ENCODE measurements around the gene EFNA1.

EFNA1 gene

GRCh38 chr1:155170101-155170785, 42.6 kb downstream of the EFNA1 start:
- no peak overlapping the region for H3K27ac ChIP-seq (ENCODE audit: low read length)
- H3K4me1 ChIP-seq (ENCODE audit: control insufficient read depth, insufficient read depth, low read length): peaks cover 33% of the 10 kb centered on the region
- H3K9me3 ChIP-seq (ENCODE audit: control insufficient read depth in 2 of 2, low read length in 2 of 2): no peaks in the 10 kb centered on the region

GRCh38 chr1:155170806-155171205, 43.1 kb downstream of the EFNA1 start:
- Histone ChIP-seq H3K9ac (ENCODE audit: low read length in 2 of 2) (no peak overlapping the region), H3K36me3 (ENCODE audit: control insufficient read depth in 2 of 2, insufficient read depth in 2 of 2, low read length in 2 of 2) (peaks cover 17% of the 10 kb centered on the region in 2 donors), H3K27ac (ENCODE audit: low read length) (no peak overlapping the region), H3K4me1 (ENCODE audit: control insufficient read depth, insufficient read depth, low read length) (peaks cover 33% of the 10 kb centered on the region), H3K9me3 (ENCODE audit: control insufficient read depth in 2 of 2, low read length in 2 of 2) (no peaks in the 10 kb centered on the region), H3K4me3 (ENCODE audit: low read length in 2 of 2) (no peak overlapping the region), H3K27me3 (ENCODE audit: control insufficient read depth in 1 of 2, insufficient read depth in 2 of 2, low read length in 2 of 2) (peaks cover 11 to 22% of the 10 kb centered on the region in 2 donors)

More at GRCh38 chr1:155170101-155170785, 42.6 kb downstream of the EFNA1 start:
- Histone ChIP-seq H3K9ac (ENCODE audit: low read length in 2 of 2) (no peak overlapping the region), H3K4me3 (ENCODE audit: low read length in 2 of 2) (no peak overlapping the region), H3K36me3 (ENCODE audit: control insufficient read depth in 2 of 2, insufficient read depth in 2 of 2, low read length in 2 of 2) (peaks cover 17% of the 10 kb centered on the region in 2 donors), H3K27me3 (ENCODE audit: control insufficient read depth in 1 of 2, insufficient read depth in 2 of 2, low read length in 2 of 2) (peaks cover 9 to 17% of the 10 kb centered on the region in 2 donors)

GRCh38 chr1:155171836-155172731, 44.4 kb downstream of the EFNA1 start:
- Histone ChIP-seq H3K36me3 (ENCODE audit: control insufficient read depth in 2 of 2, insufficient read depth in 2 of 2, low read length in 2 of 2) (peaks cover 17% of the 10 kb centered on the region in 2 donors), H3K27me3 (ENCODE audit: control insufficient read depth in 1 of 2, insufficient read depth in 2 of 2, low read length in 2 of 2) (peaks cover 11 to 24% of the 10 kb centered on the region in 2 donors), H3K27ac (ENCODE audit: low read length) (peak overlapping the region; percentile 93), H3K9ac (ENCODE audit: low read length in 2 of 2) (peak overlapping the region; percentile 91 to 96), H3K4me3 (ENCODE audit: low read length in 2 of 2) (peak overlapping the region; percentile 85 to 93), H3K4me1 (ENCODE audit: control insufficient read depth, insufficient read depth, low read length) (peaks cover 35% of the 10 kb centered on the region), H3K9me3 (ENCODE audit: control insufficient read depth in 2 of 2, low read length in 2 of 2) (no peaks in the 10 kb centered on the region)

- peak within 1 kb of the TSS; percentile 91 to 96 for H3K9ac ChIP-seq (ENCODE audit: low read length in 2 of 2)
- H3K27me3 ChIP-seq (ENCODE audit: control insufficient read depth in 1 of 2, insufficient read depth in 2 of 2, low read length in 2 of 2): peaks cover 11 to 24% of the 10 kb centered on the region in 2 donors
- peaks cover 17% of the 10 kb centered on the region in 2 donors for H3K36me3 ChIP-seq (ENCODE audit: control insufficient read depth in 2 of 2, insufficient read depth in 2 of 2, low read length in 2 of 2)
- peaks cover 30% of the 10 kb centered on the region for H3K4me1 ChIP-seq (ENCODE audit: control insufficient read depth, insufficient read depth, low read length)
- no peaks in the 10 kb centered on the region for H3K9me3 ChIP-seq (ENCODE audit: control insufficient read depth in 2 of 2, low read length in 2 of 2)
- peak within 1 kb of the TSS; percentile 85 to 93 for H3K4me3 ChIP-seq (ENCODE audit: low read length in 2 of 2)
- peak within 1 kb of the TSS; percentile 93 for H3K27ac ChIP-seq (ENCODE audit: low read length)
Measured at GRCh38 chr1:155172732-155173477, 45.2 kb downstream of the EFNA1 start, which contains the start of gene KRTCAP2. TSS of gene KRTCAP2 (minus strand) at chr1:155173304. CDS start at chr1:155173224, 80 bp downstream.

- Histone ChIP-seq H3K9me3 (ENCODE audit: control insufficient read depth in 2 of 2, low read length in 2 of 2) (no peaks in the 10 kb centered on the region), H3K9ac (ENCODE audit: low read length in 2 of 2) (peak within 1 kb of the TSS; percentile 91 to 96), H3K4me1 (ENCODE audit: control insufficient read depth, insufficient read depth, low read length) (peaks cover 28% of the 10 kb centered on the region), H3K4me3 (ENCODE audit: low read length in 2 of 2) (peak within 1 kb of the TSS; percentile 85 to 93), H3K36me3 (ENCODE audit: control insufficient read depth in 2 of 2, insufficient read depth in 2 of 2, low read length in 2 of 2) (peaks cover 15 to 17% of the 10 kb centered on the region in 2 donors), H3K27me3 (ENCODE audit: control insufficient read depth in 1 of 2, insufficient read depth in 2 of 2, low read length in 2 of 2) (peaks cover 11 to 24% of the 10 kb centered on the region in 2 donors), H3K27ac (ENCODE audit: low read length) (peak within 1 kb of the TSS; percentile 93)
Measured at GRCh38 chr1:155173478-155174323, 46.0 kb downstream of the EFNA1 start, which contains the start of gene TRIM46. TSS of gene TRIM46 (plus strand) at chr1:155173849. CDS start at chr1:155173967, 118 bp downstream.

GRCh38 chr1:155174324-155175280, 46.9 kb downstream of the EFNA1 start:
- peaks cover 28% of the 10 kb centered on the region for H3K4me1 ChIP-seq (ENCODE audit: control insufficient read depth, insufficient read depth, low read length)
- H3K27me3 ChIP-seq (ENCODE audit: control insufficient read depth in 1 of 2, insufficient read depth in 2 of 2, low read length in 2 of 2): peaks cover 11 to 24% of the 10 kb centered on the region in 2 donors
- H3K27ac ChIP-seq (ENCODE audit: low read length): no peak overlapping the region
- H3K4me3 ChIP-seq (ENCODE audit: low read length in 2 of 2): peak overlapping the region in 1 of 2 donors; percentile 93
- peaks cover 6 to 8% of the 10 kb centered on the region in 2 donors for H3K36me3 ChIP-seq (ENCODE audit: control insufficient read depth in 2 of 2, insufficient read depth in 2 of 2, low read length in 2 of 2)
- H3K9me3 ChIP-seq (ENCODE audit: control insufficient read depth in 2 of 2, low read length in 2 of 2): no peaks in the 10 kb centered on the region
- H3K9ac ChIP-seq (ENCODE audit: low read length in 2 of 2): no peak overlapping the region

GRCh38 chr1:155175281-155175926, 47.7 kb downstream of the EFNA1 start:
- H3K4me3 ChIP-seq (ENCODE audit: low read length in 2 of 2): no peak overlapping the region
- no peaks in the 10 kb centered on the region for H3K9me3 ChIP-seq (ENCODE audit: control insufficient read depth in 2 of 2, low read length in 2 of 2)
- H3K27me3 ChIP-seq (ENCODE audit: control insufficient read depth in 1 of 2, insufficient read depth in 2 of 2, low read length in 2 of 2): peaks cover 11 to 24% of the 10 kb centered on the region in 2 donors
- H3K9ac ChIP-seq (ENCODE audit: low read length in 2 of 2): no peak overlapping the region
- no peak overlapping the region for H3K27ac ChIP-seq (ENCODE audit: low read length)
- H3K36me3 ChIP-seq (ENCODE audit: control insufficient read depth in 2 of 2, insufficient read depth in 2 of 2, low read length in 2 of 2): peaks cover under 1% of the 10 kb centered on the region in 2 donors
- peaks cover 28% of the 10 kb centered on the region for H3K4me1 ChIP-seq (ENCODE audit: control insufficient read depth, insufficient read depth, low read length)

- H3K36me3 ChIP-seq (ENCODE audit: control insufficient read depth in 2 of 2, insufficient read depth in 2 of 2, low read length in 2 of 2): no peaks in the 10 kb centered on the region
- no peak overlapping the region for H3K9ac ChIP-seq (ENCODE audit: low read length in 2 of 2)
- H3K27me3 ChIP-seq (ENCODE audit: control insufficient read depth in 1 of 2, insufficient read depth in 2 of 2, low read length in 2 of 2): peaks cover 11 to 24% of the 10 kb centered on the region in 2 donors
- H3K9me3 ChIP-seq (ENCODE audit: control insufficient read depth in 2 of 2, low read length in 2 of 2): no peaks in the 10 kb centered on the region
- no peak overlapping the region for H3K4me3 ChIP-seq (ENCODE audit: low read length in 2 of 2)
- H3K27ac ChIP-seq (ENCODE audit: low read length): no peak overlapping the region
- H3K4me1 ChIP-seq (ENCODE audit: control insufficient read depth, insufficient read depth, low read length): peaks cover 28% of the 10 kb centered on the region
Measured at GRCh38 chr1:155175927-155176371, 48.3 kb downstream of the EFNA1 start.

Measured in stomach smooth muscle (tissue), 2 donors.